IPS DF 19.7 (cell line): Measurements from ENCODE around the gene PGLYRP1.

ENCODE experiments used
- DNase-seq: peaks from one replicate; pipeline ENCODE4 v3.0.0-alpha.2; 2013; ENCODE audit warnings: low read depth, low spot score

PGLYRP1 gene

DNA sequence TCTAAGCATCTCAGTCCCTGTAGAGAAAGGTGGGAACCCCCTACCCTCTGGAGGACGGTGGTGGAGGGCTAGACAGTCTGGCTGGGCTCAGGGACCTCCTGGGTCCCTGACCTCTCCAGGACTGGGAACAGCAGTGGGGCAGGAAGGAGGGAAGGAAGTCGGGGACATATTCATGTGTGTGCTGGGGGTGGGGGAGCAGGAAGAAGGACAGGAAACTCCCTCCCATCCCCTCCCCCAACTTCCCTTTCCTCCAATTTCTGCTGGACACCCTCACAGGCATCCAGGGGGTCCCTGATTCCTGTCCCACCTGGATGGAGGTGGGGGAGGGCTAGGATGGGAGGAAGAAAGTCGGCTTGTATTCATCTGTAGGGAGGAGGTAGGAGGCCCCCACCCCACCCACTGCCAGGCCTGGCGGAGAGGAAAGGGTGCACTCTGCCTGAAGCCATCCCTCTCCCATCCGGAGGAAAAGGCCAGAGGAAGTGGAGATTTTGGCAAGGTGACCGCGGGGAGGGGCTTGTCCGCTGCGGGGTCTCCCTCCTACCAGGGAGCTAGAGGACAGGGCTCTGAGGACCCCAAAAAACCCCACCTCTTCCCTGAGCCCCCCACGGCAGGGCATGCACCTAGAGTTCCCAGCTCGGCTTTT is 51.5 kb downstream of the PGLYRP1 start:
- no peak for DNase-seq

DNA sequence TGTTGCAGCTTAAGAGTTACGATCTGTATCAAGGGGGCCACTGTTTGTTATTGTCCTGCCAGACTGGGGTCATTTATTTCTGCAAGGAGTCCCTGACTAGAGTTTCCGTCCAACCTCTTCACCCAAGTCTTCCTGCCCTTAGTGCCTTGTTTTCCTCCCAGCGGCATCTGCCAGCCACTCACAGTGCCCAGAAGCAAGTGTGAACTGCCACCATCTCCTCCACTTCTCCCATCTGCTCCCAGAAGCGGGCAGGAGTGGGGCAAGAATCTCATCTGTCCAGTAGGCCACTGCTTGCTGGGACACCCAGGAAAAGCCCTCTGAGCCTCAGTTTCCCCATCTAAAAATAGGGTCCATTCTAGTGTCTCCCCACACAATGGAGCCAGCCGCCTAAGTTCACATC is 53.2 kb downstream of the PGLYRP1 start:
- no peak for DNase-seq
